Measurements from ENCODE around the gene RBP4. TPM values are rescaled to one million over a fixed set of nuclear protein-coding genes. Genes with fewer than 3 reads are reported as not detected.
A peak's percentile ranks its signal among the peaks of the same experiment; 100 is the strongest.

Gene RBP4
- total RNA-seq, 2 donors from 2014 or later = 16.2 to 48.2 TPM

- Histone ChIP-seq H3K36me3 (no peaks in the 10 kb centered on the region), H3K27ac (no peak overlapping the region), H3K4me1 (peaks cover 0 to 18% of the 10 kb centered on the region in 2 donors), H3K27me3 (peaks cover 0 to 8% of the 10 kb centered on the region in 2 donors), H3K9me3 (no peaks in the 10 kb centered on the region), H3K4me3 (peak overlapping the region; percentile 28 to 43)
- DNase-seq (ENCODE audit: low spot score) = no peak
- TF ChIP-seq CTCF (IDR thresholded peaks at IDR 0.05) = no peak
Observed at GRCh38 chr10:93600446-93601145, 439 bp downstream of the RBP4 start.

- H3K36me3 ChIP-seq = no peaks in the 10 kb centered on the region
- no peak overlapping the region for H3K4me3 ChIP-seq
- H3K9me3 ChIP-seq = no peaks in the 10 kb centered on the region
- DNase-seq (ENCODE audit: low spot score) = no peak
- H3K4me1 ChIP-seq = peaks cover 0 to 18% of the 10 kb centered on the region in 2 donors
- peaks cover 0 to 8% of the 10 kb centered on the region in 2 donors for H3K27me3 ChIP-seq
- no peak for TF ChIP-seq CTCF (IDR thresholded peaks at IDR 0.05)
- no peak overlapping the region for H3K27ac ChIP-seq
Observed at GRCh38 chr10:93599778-93600177, 1.3 kb downstream of the RBP4 start.

GRCh38 chr10:93599335-93599734, 1.7 kb downstream of the RBP4 start:
- no peak for DNase-seq (ENCODE audit: low spot score)
- no peaks in the 10 kb centered on the region for H3K9me3 ChIP-seq
- peaks cover 0 to 18% of the 10 kb centered on the region in 2 donors for H3K4me1 ChIP-seq
- no peak overlapping the region for H3K4me3 ChIP-seq
- H3K27me3 ChIP-seq = peaks cover 0 to 8% of the 10 kb centered on the region in 2 donors
- no peaks in the 10 kb centered on the region for H3K36me3 ChIP-seq
- no peak for TF ChIP-seq CTCF (IDR thresholded peaks at IDR 0.05)
- no peak overlapping the region for H3K27ac ChIP-seq

- TF ChIP-seq CTCF (IDR thresholded peaks at IDR 0.05) = no peak
- Histone ChIP-seq H3K36me3 (no peaks in the 10 kb centered on the region), H3K4me3 (no peak overlapping the region), H3K9me3 (no peaks in the 10 kb centered on the region), H3K27me3 (peaks cover 0 to 8% of the 10 kb centered on the region in 2 donors), H3K27ac (no peak overlapping the region), H3K4me1 (peaks cover 0 to 18% of the 10 kb centered on the region in 2 donors)
- no peak for DNase-seq (ENCODE audit: low spot score)
Observed at GRCh38 chr10:93598157-93598556, 2.9 kb downstream of the RBP4 start.

- Histone ChIP-seq H3K27ac (no peak overlapping the region), H3K36me3 (no peaks in the 10 kb centered on the region), H3K4me3 (no peak overlapping the region), H3K27me3 (peaks cover 0 to 4% of the 10 kb centered on the region in 2 donors), H3K4me1 (peaks cover 0 to 18% of the 10 kb centered on the region in 2 donors), H3K9me3 (no peaks in the 10 kb centered on the region)
- DNase-seq (ENCODE audit: low spot score) = no peak
- no peak for TF ChIP-seq CTCF (IDR thresholded peaks at IDR 0.05)
Observed at GRCh38 chr10:93597075-93597599, 3.9 kb downstream of the RBP4 start.

Measured in right atrium auricular region (tissue), 2 donors.